ENCODE measurements around the gene XRCC4. TPM values are rescaled to one million over a fixed set of nuclear protein-coding genes. Genes with fewer than 3 reads are reported as not detected.

XRCC4 gene
- polyA plus RNA-seq, 1 donor (not counting 4 experiments of a cell fraction or from before 2014, with no cell fraction given): 10.9 TPM

DNA sequence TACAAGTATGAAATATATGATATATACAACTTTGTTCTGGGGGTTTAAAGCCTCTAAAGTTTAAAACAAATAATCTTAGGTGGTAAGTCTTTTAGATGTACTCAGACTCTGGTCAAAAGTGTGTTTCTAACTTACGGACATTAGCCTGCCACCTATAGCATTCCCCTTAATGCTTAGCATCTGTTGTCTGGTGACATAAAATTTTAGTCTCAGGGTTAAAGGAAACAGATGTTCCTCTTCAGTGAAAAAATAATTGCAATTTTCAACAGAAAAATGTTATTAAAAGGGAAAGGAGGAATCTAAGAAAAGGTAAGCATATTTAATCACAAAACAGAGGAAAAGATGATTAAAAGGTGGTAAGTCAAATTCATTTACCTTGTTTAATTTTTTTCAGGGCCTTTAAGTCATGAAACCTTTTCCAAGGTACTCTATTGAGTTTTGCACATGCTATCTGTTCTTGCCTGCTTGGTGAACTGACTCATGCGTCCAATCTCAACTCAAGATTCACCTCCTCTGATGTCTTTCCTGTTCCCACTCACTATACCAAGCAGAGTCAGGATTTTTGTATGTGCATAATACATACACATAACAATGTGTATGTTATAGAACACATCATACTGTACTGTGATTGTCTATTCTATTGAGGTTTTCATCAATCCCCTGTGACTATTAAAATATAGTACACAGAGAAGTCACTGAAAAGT lies 8.1 kb upstream of the XRCC4 start:
- no peaks in the 10 kb centered on the region for H3K4me1 ChIP-seq (ENCODE audit: control insufficient read depth, extremely low read depth, insufficient read depth, low read length)
- H3K27ac ChIP-seq (ENCODE audit: control insufficient read depth, insufficient read depth, low read length): no peak overlapping the region
- dilution Hi-C loops (cut with MboI; ENCODE audit: extremely low pct_ligation_motif_present, low sequenced_read_pairs): no loop called here
- H3K27me3 ChIP-seq (ENCODE audit: control insufficient read depth, extremely low read depth, insufficient read depth, low read length): no peaks in the 10 kb centered on the region
- peaks cover 90% of the 10 kb centered on the region for H3K79me2 ChIP-seq (ENCODE audit: control insufficient read depth, insufficient read depth, low read length)
- H3K4me3 ChIP-seq (ENCODE audit: control insufficient read depth in 2 of 3, extremely low read depth in 1 of 3, insufficient read depth in 2 of 3, low read depth in 1 of 3, low read length in 3 of 3): no peak overlapping the region
- no peak for FAIRE-seq
- TF ChIP-seq, protein P1, sequence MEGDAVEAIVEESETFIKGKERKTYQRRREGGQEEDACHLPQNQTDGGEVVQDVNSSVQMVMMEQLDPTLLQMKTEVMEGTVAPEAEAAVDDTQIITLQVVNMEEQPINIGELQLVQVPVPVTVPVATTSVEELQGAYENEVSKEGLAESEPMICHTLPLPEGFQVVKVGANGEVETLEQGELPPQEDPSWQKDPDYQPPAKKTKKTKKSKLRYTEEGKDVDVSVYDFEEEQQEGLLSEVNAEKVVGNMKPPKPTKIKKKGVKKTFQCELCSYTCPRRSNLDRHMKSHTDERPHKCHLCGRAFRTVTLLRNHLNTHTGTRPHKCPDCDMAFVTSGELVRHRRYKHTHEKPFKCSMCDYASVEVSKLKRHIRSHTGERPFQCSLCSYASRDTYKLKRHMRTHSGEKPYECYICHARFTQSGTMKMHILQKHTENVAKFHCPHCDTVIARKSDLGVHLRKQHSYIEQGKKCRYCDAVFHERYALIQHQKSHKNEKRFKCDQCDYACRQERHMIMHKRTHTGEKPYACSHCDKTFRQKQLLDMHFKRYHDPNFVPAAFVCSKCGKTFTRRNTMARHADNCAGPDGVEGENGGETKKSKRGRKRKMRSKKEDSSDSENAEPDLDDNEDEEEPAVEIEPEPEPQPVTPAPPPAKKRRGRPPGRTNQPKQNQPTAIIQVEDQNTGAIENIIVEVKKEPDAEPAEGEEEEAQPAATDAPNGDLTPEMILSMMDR (optimal IDR thresholded peaks at IDR 0.05 in 1 of 3, IDR thresholded peaks at IDR 0.05 in 1 of 3, conservative IDR thresholded peaks at IDR 0.05 in 1 of 3; ENCODE audit: extremely low read depth in 1 of 3, insufficient read depth in 2 of 3, low read length in 3 of 3): no peak
- TF ChIP-seq EZH2 (IDR thresholded peaks at IDR 0.05; ENCODE audit: low read length): no peak
- DNase-seq (ENCODE audit: low read depth, low spot score): no peak
- no peak overlapping the region for H2AFZ ChIP-seq (ENCODE audit: control insufficient read depth, low read length)
- no peak overlapping the region for H3K4me2 ChIP-seq (ENCODE audit: control insufficient read depth, extremely low read depth, insufficient read depth, low read depth, low read length)
- H3K36me3 ChIP-seq (ENCODE audit: control insufficient read depth in 2 of 2, extremely low read depth in 1 of 2, insufficient read depth in 2 of 2, low read length in 2 of 2): peaks cover 0 to 2% of the 10 kb centered on the region in 2 experiments
- H3K9me1 ChIP-seq (ENCODE audit: control insufficient read depth, extremely low read depth, insufficient read depth, low read length): no peaks in the 10 kb centered on the region
- peaks cover 3% of the 10 kb centered on the region for H4K20me1 ChIP-seq (ENCODE audit: control insufficient read depth, extremely low read depth, insufficient read depth, low read length)
- H3K9me3 ChIP-seq (ENCODE audit: control insufficient read depth, low read depth, low read length): no peaks in the 10 kb centered on the region
- no peak overlapping the region for H3K9ac ChIP-seq (ENCODE audit: control insufficient read depth, extremely low read depth, insufficient read depth, low read length)

DNA sequence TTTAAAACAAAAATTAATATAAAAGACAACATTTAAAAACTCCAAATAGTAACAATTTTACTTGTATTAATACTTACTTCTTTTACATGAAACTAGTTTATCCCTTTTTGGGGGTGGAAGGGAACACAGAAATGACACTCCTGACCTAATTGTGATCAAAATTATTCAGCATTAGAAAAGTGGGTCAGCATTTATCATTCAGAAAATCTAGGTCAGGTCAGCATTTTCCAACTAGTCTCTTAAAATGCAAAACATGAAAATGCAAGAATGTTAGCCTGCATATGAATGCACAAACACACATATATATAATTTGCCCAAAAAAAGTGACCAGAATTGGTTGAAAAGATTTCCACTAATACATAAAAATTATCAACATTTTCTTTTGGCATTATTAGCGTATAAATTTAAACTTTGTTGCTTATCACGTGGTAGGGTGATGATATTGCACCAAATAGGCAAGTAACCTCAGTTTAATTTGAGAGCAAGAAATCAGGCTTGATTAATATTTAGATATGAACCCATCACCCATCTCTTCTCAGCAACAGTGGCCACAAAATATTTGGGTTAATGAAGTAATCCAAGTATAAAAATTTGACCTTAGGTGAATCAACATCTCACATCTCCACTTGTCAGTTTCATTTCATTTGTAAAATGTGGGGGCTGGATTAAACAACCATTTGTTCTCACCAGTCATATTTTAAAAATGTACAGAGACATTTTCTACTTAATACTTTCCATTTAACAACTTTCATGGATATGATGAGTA lies 5.9 kb upstream of the XRCC4 start:
- Histone ChIP-seq H3K4me3 (ENCODE audit: control insufficient read depth in 2 of 3, extremely low read depth in 1 of 3, insufficient read depth in 2 of 3, low read depth in 1 of 3, low read length in 3 of 3) (no peak overlapping the region), H3K79me2 (ENCODE audit: control insufficient read depth, insufficient read depth, low read length) (peaks cover 94% of the 10 kb centered on the region), H2AFZ (ENCODE audit: control insufficient read depth, low read length) (no peak overlapping the region), H3K9me3 (ENCODE audit: control insufficient read depth, low read depth, low read length) (no peaks in the 10 kb centered on the region), H3K9ac (ENCODE audit: control insufficient read depth, extremely low read depth, insufficient read depth, low read length) (no peak overlapping the region), H3K27me3 (ENCODE audit: control insufficient read depth, extremely low read depth, insufficient read depth, low read length) (no peaks in the 10 kb centered on the region), H3K9me1 (ENCODE audit: control insufficient read depth, extremely low read depth, insufficient read depth, low read length) (no peaks in the 10 kb centered on the region), H3K27ac (ENCODE audit: control insufficient read depth, insufficient read depth, low read length) (no peak overlapping the region), H3K4me2 (ENCODE audit: control insufficient read depth, extremely low read depth, insufficient read depth, low read depth, low read length) (no peak overlapping the region), H4K20me1 (ENCODE audit: control insufficient read depth, extremely low read depth, insufficient read depth, low read length) (no peaks in the 10 kb centered on the region), H3K36me3 (ENCODE audit: control insufficient read depth in 2 of 2, extremely low read depth in 1 of 2, insufficient read depth in 2 of 2, low read length in 2 of 2) (peaks cover 0 to 2% of the 10 kb centered on the region in 2 experiments), H3K4me1 (ENCODE audit: control insufficient read depth, extremely low read depth, insufficient read depth, low read length) (peaks cover 8% of the 10 kb centered on the region)
- TF ChIP-seq EZH2 (IDR thresholded peaks at IDR 0.05; ENCODE audit: low read length): no peak
- TF ChIP-seq, protein P1 (optimal IDR thresholded peaks at IDR 0.05 in 1 of 3, IDR thresholded peaks at IDR 0.05 in 1 of 3, conservative IDR thresholded peaks at IDR 0.05 in 1 of 3; ENCODE audit: extremely low read depth in 1 of 3, insufficient read depth in 2 of 3, low read length in 3 of 3): no peak
- DNase-seq (ENCODE audit: low read depth, low spot score) (no peak), FAIRE-seq (no peak)
- dilution Hi-C loops (cut with MboI; ENCODE audit: extremely low pct_ligation_motif_present, low sequenced_read_pairs): no loop called here

All from keratinocyte (primary cell).